Head of caudate nucleus (tissue), 42 donors: ENCODE results near the gene BAIAP2L1.

ENCODE experiments used
- DNase-seq, 42 donors: peaks; one replicate each; pipeline versions ENCODE4 v3.0.0 to v3.0.0-alpha.2; 2020 to 2021; ENCODE audit warnings: mixed read lengths in 7 of 42
- intact Hi-C: fragments of 100-400 bp; cut with DNase I; formaldehyde crosslinking; loops from one replicate; pipeline ENCODE4 v1.15.0; 2022

Gene BAIAP2L1

DNA sequence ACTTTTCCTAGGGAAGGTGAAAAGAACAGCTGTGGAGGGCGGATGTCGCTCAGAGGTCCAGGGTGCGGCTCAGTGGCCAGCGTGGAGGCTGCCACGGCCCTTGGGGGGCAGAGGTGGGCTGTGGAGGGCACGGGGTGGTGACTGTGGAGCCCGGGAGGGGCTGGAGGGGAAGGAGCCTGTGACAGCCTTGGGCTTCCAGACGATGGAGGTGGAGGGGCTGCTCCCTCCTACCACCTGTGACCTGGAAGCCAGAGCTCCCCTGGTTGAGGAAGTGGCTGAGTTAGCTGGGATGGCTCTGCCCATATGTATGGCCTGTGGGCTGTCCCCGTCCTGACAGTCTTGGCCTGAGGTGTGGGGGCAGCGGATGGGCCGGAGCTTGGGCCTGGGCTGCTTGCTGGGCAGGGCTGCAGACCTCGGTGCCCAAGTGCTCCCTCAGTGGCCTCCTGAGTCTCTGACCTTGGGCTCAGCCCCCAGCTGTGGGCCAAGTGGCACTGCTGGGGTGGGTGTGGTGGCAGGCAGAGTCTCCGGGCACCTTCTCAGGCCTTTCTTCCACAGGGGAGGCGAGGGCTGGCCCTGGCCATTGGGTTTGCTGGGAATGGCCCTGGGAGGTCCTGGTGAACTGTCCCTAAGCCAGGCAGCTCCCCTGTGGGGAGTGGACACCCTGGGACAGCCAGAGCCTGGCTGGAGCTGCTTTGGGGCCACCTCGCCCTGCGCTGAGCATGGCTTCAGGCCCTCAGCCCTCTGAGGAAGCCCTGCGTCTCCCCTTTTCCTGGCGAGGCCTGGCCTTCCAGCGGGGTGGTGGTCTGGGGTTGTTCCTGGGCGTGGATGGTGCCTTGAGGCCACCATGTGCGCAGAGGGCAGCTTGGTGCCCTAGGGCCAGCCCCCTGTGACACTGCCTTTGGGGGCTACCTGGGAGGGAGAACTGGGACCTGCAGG, 115.5 kb downstream of the BAIAP2L1 start:
- intact Hi-C loops = loop anchor here (10.0 kb wide), 1 partner anchor 589 kb away; the partner anchor contains the start of genes TMEM130 and TRRAP
- DNase-seq = no peak

DNA sequence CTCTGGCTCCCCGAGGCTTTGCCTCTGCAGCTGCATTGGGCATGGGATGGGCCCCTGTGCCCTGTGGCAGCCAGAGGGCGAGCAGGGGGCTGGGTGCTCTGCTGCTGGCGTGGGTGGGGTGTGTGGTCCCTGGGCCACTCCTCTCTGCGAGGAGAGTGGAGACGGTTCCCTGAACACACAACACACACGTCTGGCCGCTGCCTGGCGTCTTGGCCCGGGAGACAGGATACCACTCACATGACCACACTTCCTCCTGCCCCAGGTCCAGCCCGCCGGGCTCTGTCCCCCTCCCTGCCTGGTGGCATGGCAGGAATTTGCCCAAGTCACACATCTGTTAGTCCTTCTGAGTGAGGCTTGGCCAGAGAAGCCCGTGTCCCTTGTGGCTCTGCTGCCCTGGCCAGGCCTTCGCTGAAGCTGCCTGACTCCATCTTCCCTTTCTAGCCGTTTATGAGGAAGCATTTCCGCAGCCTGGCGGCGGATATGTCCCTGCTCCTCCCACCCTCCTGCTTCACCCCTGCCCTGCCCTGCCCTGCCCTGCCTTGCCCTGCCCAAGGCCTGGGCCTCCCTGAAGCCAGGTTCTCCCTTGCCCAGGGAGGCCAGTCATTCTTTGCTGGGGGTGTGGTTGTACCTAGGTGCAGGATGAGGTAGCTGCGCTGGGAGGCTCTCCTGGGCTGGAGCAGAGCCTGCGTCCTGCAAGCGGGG, 116.4 kb downstream of the BAIAP2L1 start:
- intact Hi-C loops = loop anchor here (10.0 kb wide), 1 partner anchor 590 kb away; the partner anchor contains the start of genes TMEM130 and TRRAP
- DNase-seq = peak in 29 of 42 donors; percentile 14 to 70 (median 44)

DNA sequence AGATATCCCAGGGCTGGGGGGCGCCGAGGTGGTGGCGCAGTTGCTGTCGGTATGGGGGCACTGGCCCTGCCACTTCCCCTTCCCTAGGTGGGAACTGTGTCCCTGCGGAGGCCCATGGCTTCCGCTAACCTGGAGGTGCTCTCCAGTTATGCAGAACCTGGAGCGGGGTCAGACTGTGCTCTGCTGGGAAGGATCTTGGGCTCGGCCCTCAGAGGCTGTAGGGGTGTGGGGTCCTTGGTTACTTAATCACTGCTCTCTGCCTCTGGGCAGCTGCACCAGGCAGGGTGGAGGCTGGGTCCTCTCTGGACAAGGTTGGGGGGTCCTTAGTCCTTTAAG, 117.0 kb downstream of the BAIAP2L1 start:
- DNase-seq = no peak
- intact Hi-C loops = loop anchor here (10.0 kb wide), 1 partner anchor 591 kb away; the partner anchor contains the start of genes TMEM130 and TRRAP

DNA sequence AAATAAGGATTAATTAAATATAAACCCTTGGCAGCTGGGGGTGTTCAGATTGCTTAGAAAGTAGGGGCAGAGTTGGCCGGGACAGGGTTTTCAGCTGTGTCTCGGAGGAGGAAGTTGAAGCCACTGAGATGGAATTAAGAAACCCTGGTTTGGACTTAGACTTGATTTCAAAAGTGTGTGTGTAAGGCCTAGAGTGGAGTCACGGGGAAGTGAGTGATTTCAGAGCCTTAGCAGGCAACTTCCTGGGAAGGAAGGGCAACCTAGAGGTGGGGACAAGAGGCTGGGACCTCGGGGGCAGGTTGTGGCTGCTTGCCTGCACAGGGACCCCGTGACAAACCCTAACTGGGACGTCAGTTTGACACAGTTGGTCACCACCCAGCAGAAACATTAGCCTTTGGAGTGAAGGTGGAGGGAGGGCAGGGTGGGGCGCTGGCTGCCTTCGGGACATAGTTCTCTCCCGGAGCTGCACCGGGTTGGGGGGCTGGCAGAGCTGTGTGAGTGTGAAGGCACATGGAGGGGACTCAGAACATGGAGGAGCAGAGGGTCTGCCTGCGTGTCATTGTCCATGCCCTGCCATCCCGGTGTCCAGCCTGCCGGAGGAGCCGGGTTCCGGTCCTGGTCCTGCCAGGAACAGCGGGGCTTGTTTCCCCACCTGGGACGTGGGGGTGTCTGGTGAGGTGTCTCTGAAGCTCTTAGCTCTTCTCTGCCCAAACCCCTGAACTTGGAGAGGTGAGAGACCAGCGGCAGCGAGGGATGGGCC, 117.6 kb downstream of the BAIAP2L1 start:
- intact Hi-C loops = loop anchor here (10.0 kb wide), 1 partner anchor 591 kb away; the partner anchor contains the start of genes TMEM130 and TRRAP
- DNase-seq = peak in 8 of 42 donors; percentile 10 to 61 (median 34)

DNA sequence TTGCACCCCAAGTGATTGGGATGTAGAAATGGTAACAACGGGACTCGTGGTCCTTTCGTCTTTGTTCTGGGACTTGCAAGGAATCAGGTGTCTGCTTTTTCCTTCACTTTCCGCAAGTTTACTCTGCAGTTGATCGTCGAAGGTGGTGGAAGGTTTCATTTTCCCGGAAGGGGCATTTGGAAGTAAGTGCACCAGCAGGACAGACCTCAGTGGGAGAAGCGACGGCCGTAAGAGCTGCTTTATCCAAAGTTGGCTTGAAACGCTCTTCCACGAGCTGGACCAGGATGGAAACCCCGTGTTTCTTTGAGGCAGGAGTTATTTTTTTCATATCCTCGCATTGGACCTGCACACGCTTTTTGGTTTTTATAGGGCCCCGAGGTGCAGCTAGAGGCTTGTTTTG, 118.2 kb downstream of the BAIAP2L1 start:
- no peak for DNase-seq
- intact Hi-C loops = loop anchor here (10.0 kb wide), 1 partner anchor 592 kb away; the partner anchor contains the start of genes TMEM130 and TRRAP

DNA sequence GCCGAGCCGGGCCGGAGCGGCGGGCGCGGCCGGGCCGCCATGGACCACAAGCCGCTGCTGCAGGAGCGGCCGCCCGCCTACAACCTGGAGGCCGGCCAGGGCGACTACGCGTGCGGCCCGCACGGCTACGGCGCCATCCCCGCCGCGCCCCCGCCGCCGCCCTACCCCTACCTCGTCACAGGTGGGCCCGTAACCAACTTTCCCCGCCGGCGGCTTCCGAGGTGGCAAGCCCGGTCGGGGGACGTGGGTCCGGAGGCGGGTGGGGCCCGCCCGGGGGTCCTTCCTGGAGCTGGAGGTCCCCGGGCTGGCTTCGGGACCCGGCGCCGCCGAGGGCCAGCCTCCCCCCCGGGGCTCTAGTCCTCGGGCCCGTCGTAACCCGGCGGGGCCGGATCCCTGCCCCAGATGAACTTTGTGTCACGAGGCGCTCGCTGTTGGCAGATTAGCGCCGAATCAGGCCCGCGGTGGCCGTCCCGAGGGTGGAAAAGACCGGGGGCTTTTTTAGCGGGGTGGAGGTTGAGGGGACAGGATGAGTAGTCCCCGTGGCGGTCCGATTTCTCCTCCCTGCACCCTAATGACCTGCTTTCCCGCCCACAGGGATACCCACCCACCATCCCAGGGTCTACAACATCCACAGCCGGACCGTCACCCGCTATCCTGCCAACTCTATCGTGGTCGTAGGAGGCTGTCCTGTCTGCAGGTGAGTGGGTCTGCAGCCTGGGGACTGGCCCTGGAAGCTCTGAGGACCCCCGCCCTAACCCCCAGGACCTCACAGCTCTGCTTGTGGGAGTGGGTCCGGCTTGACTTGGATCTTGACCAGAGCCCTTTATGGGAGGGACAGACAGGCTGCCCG, 118.9 kb downstream of the BAIAP2L1 start:
- intact Hi-C loops = loop anchor here (10.0 kb wide), 1 partner anchor 593 kb away; the partner anchor contains the start of genes TMEM130 and TRRAP
- DNase-seq = peak in 32 of 42 donors; percentile 17 to 73 (median 44)

DNA sequence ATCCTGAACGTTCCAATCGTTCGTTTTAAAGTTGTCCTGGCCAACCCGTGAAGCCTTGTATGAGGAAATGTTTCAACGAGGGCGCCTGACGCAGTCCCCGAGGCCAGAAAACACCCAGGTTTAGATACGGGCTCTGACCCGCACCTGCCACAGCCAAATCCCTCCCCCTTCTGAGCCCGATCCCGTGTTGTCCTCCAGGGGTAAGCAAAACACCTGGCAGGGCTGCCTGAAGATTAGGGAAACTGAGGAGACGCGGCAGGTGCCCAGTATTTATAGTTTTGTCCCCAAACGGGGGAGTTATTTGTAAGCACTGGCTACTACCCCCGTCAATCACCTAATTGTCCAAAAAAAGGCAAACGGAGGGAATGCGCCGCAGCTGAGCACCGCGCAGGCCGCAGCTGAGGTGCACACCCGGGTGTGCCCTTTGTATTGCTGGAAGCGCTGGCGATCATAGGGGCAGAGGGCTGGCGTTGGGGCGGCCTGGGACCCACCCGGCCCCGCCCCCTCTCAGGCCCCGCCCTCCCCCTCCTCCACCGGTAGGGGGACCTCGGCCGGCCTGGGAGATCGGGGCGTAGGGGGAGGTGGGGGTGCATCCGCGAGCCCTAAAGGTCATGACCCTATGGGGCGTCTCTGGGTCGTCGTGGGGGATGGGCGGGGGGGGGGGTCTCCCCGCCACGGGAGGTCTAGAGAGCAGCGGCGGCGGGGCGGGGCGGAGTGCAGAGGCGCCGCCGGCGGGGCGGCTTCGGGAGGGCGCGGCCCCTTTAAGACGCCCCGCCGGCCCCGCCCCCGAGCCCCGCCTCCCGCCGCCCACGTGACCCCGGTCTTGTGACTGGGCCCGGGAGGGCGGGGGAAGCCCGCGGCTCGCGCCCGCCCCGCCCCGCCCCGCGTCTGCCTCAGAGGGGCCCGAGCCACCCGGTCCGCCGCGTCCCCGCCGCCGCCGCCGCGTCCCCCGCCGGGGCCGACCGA, 119.8 kb downstream of the BAIAP2L1 start, which contains the start of gene BRI3:
Gene BRI3 (plus strand): TSS at position 896 of the 966 bp plus-strand sequence. CDS start 110 bp downstream, outside the sequence.
- peak; percentile 66 to 95 (median 88) for DNase-seq
- intact Hi-C loops = loop anchor here (10.0 kb wide), 1 partner anchor 594 kb away; the partner anchor contains the start of genes TMEM130 and TRRAP

DNA sequence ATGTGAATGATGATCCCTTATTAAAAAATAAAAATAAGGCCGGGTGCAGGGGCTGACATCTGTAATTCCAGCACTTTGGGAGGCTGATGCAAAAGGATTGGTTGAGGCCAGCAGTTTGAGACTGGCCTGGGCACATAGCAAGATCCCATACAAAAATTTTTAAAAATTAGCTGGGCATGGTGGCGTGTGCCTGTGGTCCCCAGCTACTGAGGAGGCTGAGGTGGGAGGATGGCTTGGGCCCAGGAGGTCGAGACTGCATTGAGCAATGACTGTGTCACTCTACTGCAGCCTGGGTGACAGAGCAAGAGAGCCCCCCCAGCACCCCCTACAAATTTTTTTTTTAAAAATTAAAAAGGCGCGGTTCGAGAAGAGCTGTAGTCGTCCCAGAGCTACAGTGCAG, 120.6 kb downstream of the BAIAP2L1 start:
- no peak for DNase-seq
- intact Hi-C loops = loop anchor here (10.0 kb wide), 1 partner anchor 595 kb away; the partner anchor contains the start of genes TMEM130 and TRRAP

DNA sequence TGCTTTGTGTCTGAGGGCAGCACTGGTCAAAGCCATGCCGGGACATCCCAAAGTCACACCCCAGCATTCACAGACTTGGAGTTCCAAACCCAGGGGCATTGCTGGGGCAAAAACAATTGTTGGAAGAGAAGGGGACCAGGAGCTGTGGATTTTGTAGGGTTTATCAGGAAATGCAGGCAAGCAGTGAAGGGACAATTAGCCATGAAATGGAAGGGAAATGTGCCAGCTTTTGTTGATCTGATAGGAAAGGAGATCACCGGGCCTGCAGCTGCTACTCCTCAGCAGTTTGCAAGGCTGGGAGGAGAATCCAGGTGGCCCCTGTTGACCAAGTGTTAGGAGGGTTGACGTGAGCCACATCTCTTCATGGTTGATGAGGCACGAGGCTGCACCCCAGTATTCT, 122.0 kb downstream of the BAIAP2L1 start:
- intact Hi-C loops = no loop called here
- no peak for DNase-seq

DNA sequence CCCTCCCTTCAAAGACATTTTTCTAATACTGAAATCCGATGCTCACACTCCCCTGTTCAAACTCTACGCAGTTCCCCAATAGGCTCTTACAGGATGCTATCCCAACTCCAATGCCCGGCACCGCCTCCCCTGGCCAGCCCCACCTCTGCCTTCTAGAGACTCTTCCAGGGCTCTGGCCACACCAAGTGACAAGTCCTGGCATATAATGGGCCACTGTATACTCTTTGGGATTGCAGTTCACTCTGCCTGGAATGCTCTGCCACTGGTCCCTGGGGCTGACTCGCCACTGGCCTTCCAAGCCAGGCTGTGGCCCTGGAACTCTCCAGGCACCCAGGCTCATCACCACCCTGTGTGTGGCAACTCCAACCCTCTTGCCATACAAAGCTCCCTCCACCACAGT, 122.5 kb downstream of the BAIAP2L1 start:
- intact Hi-C loops = no loop called here
- no peak for DNase-seq

DNA sequence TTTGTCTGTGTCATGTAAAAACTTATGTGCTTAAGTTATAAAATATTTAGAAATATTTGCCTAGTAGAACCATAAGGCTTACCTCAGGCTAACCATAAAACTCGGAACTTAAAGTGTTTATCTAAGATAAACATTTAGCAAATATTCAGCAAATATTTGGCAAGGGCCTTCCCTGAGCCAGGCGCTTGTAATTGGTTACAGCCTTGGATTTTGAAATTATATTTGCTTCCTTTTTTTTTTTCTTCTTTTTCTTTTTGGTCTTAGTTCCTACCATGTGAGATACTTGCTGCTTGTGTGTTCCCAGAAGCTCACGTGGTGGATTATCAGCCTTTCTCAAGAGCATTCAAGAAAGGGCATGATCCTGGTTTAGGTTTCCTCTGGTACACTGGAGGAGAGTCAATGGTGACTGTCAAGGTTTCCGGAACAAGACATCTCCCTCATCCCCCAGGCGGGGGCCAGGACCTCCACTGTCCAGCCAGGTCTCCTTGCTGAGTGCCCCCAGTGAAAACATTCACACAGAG, 124.6 kb downstream of the BAIAP2L1 start:
- intact Hi-C loops = no loop called here
- DNase-seq = no peak

DNA sequence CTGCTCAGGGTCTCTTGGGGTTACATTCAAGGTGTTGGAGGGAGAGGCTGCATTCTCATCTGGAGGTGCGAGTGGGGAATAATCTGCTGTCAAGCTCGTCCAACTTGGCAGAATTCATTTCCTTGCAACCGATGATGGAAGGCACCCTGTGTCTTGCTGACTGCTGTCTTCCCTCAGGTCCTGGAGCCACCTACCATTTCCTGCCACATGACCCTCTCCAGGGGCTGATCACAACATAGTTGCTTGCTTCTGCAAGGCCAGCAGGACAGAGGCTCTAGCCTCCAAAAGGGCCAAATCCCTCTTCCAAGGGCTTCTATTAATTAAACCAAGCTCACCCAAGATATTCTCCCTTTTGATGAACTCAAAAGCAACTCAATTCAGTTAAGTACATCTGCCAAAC, 133.6 kb downstream of the BAIAP2L1 start:
- DNase-seq = no peak
- intact Hi-C loops = no loop called here

DNA sequence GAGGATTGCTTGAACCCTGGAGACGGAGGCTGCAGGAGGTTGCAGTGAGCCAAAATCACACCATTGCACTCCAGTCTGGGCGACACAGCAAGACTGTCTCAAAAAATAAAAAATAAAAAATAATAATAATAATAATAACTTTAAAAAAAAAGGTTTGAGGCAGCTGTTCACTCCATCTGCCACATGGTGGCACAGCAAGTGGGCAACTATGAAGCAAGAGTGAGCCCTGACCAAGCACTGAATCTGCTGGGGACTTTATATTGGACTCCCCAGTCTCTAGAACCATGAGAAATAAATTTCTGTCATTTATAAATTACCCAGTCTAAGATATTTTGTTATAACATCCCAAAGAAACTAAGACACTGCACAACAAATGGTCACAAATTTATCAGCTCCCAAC, 134.1 kb downstream of the BAIAP2L1 start:
- intact Hi-C loops = no loop called here
- no peak for DNase-seq

DNA sequence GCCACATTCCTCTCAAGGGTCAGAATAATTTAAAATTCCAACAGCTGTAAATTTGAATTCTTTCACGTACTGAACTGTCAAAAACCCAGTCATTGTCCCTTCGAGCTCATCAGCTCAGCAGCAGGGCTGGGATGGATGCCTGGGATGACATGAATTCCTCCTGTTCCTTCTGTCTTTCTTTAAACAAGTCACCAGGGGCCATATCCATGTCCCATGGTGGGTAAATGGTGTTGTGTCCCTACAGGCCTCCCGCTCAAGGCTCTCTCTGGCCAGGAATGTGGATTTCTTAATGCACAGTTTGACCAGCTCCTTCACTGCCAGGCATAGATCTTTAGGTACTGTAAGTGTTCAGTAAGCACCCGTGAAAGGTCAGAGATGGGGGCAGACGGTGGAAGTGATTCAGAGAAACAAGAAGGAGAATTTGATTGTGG, 135.0 kb downstream of the BAIAP2L1 start:
- intact Hi-C loops = no loop called here
- DNase-seq = no peak

DNA sequence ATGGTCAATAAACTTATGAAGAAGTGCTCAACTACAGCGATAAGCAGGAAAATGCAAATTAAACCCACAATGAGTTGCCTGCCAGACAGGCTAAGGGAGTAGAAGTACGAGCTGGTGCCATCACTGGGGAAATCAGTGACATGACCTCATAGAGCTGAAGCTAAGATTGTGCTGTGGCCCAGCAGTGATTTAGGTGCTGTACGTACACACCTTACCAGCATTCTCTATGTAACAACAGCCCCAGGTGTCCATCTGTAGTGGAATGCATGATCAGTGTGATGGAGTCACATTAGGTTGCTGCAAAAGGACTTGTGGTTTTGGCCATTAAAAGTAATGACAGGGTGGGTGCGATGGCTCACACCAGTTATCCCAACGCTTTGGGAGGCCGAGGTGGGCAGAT, 143.2 kb downstream of the BAIAP2L1 start:
- no peak for DNase-seq
- intact Hi-C loops = no loop called here

DNA sequence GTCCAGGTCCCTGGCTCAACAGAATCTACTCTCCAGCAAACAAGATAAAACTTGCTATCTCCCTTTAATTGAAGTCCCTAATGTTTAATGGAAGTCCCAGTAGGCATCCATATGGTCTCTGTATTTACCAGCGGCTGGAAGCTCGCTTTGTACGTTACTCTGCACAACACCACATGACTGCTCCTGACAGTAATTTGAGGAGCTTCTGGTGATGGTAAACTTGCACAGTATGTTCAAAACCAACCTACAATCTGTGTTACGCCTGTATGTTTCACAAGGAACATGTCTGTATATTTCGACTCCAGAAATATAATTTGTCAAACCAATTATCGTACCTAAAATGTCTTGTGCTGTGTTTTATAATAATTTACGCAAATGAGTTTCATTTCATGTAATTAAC, 144.5 kb downstream of the BAIAP2L1 start:
- DNase-seq = no peak
- intact Hi-C loops = no loop called here
